Measurements from ENCODE around the gene TGFBR3L.

DNA sequence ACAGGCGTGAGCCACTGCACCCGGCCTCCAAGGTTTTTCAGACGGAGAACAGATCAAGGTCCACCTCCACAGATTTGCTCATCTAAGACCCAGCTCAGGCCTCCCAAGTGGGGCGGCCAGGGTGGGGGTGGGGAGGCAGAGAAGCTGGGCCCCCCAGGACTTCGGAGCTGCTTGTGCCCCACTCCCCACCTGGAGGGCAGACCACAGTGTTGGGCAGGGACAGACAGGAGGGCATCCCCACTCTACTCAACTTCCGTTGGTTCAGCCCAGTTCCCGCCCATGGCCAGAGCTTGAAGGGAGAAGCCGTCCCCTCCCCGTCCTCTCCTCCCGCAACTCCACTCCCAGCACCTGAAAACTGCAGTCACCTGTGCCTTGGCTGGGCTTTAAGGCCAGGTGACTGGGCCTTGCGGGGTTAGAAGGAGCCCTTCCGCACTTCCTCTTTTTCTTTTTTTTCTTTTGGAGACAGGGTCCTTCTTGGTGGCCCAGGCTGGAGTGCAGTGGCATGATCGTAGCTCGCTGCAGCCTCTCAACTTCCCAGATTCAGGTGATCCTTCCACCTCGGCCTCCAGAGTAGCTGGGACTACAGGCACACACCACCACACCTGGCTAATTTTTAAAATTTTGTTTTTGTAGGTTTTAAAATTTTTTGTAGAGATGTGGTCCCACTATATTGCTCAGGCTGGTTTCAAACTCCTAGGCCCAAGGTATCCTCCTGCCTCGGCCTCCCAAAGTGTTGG lies 27.1 kb upstream of the TGFBR3L start:
- no peak for TF ChIP-seq POLR2AphosphoS5 (IDR thresholded peaks at IDR 0.05; ENCODE audit: low read length)
- TF ChIP-seq EZH2 (IDR thresholded peaks at IDR 0.05; ENCODE audit: borderline replicate concordance, control insufficient read depth, low read depth, low read length), result no peak
- no peak for TF ChIP-seq BRCA1 (IDR thresholded peaks at IDR 0.05; ENCODE audit: low read depth, low read length)
- TF ChIP-seq, protein P1, sequence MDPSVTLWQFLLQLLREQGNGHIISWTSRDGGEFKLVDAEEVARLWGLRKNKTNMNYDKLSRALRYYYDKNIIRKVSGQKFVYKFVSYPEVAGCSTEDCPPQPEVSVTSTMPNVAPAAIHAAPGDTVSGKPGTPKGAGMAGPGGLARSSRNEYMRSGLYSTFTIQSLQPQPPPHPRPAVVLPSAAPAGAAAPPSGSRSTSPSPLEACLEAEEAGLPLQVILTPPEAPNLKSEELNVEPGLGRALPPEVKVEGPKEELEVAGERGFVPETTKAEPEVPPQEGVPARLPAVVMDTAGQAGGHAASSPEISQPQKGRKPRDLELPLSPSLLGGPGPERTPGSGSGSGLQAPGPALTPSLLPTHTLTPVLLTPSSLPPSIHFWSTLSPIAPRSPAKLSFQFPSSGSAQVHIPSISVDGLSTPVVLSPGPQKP (IDR thresholded peaks at IDR 0.05; ENCODE audit: low read depth, low read length), result no peak
- TF ChIP-seq HDGF (IDR thresholded peaks at IDR 0.05), result no peak
- no peak for TF ChIP-seq DPF2 (IDR thresholded peaks at IDR 0.05)
- no peak for TF ChIP-seq RB1 (IDR thresholded peaks at IDR 0.05; ENCODE audit: borderline replicate concordance)
- TF ChIP-seq CHD4 (IDR thresholded peaks at IDR 0.05), result no peak
- TF ChIP-seq, protein P2, sequence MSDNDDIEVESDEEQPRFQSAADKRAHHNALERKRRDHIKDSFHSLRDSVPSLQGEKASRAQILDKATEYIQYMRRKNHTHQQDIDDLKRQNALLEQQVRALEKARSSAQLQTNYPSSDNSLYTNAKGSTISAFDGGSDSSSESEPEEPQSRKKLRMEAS (IDR thresholded peaks at IDR 0.05; ENCODE audit: low read depth, low read length), result no peak
- no peak for TF ChIP-seq YY1 (IDR thresholded peaks at IDR 0.05; ENCODE audit: low read depth, low read length)
- no peak for TF ChIP-seq TCF7 (IDR thresholded peaks at IDR 0.05; ENCODE audit: borderline replicate concordance)
- TF ChIP-seq CTCF (IDR thresholded peaks at IDR 0.05 in 2 of 3, conservative IDR thresholded peaks at IDR 0.05 in 1 of 3; ENCODE audit: control insufficient read depth in 2 of 3, extremely low read depth in 1 of 3, insufficient read depth in 1 of 3, low read depth in 3 of 3, low read length in 3 of 3), result no peak
- TF ChIP-seq, protein P3, sequence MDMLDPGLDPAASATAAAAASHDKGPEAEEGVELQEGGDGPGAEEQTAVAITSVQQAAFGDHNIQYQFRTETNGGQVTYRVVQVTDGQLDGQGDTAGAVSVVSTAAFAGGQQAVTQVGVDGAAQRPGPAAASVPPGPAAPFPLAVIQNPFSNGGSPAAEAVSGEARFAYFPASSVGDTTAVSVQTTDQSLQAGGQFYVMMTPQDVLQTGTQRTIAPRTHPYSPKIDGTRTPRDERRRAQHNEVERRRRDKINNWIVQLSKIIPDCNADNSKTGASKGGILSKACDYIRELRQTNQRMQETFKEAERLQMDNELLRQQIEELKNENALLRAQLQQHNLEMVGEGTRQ (IDR thresholded peaks at IDR 0.05; ENCODE audit: borderline replicate concordance, low read depth, low read length), result no peak
- no peak for TF ChIP-seq NR2C1 (IDR thresholded peaks at IDR 0.05)

Data from GM12878 (cell line).